Adrenal gland (tissue), 12 donors: ENCODE measurements around the gene CBX5. TPM values are rescaled to one million over a fixed set of nuclear protein-coding genes. Genes with fewer than 3 reads are reported as not detected.
A peak's percentile ranks its signal among the peaks of the same experiment; 100 is the strongest.

ENCODE experiments used
- DNase-seq, 7 donors: peaks; one replicate each; pipeline ENCODE4 v3.0.0-alpha.2; 2019 to 2020
- H3K27ac ChIP-seq, 5 donors: fragments of 200-600 bp; sonication (generic) in 4 of 5; 1 replicate in 3 of 5; 2 replicates in 2 of 5; pipeline versions ENCODE4 v1.5.1 to v1.8.0; 2016 to 2020; ENCODE audit warnings: mild to moderate bottlenecking in 1 of 5
- H3K27me3 ChIP-seq: fragments of 200-600 bp; 2 replicates; pipeline ENCODE4 v1.8.0; 2021
- H3K36me3 ChIP-seq, 2 donors: fragments of 200-600 bp; replicated peaks in 1 of 2; 1 replicate in 1 of 2; 2 replicates in 1 of 2; pipeline versions ENCODE4 v1.5.1 to v1.8.0; 2018 to 2022
- H3K4me1 ChIP-seq, 2 donors: fragments of 200-600 bp; replicated peaks in 1 of 2; 1 replicate in 1 of 2; 2 replicates in 1 of 2; pipeline versions ENCODE4 v1.5.1 to v1.8.0; 2018 to 2021
- H3K4me3 ChIP-seq, 4 donors: fragments of 200-600 bp; sonication (generic) in 3 of 4; one replicate each; pipeline ENCODE4 v1.5.1; 2016 to 2018
- H3K9me3 ChIP-seq, 3 donors: fragments of 200-600 bp; sonication (generic) in 1 of 3; replicated peaks in 1 of 3; 1 replicate in 2 of 3; 2 replicates in 1 of 3; pipeline versions ENCODE4 v1.5.1 to v1.8.0; 2016 to 2021
- POLR2A ChIP-seq, 2 donors: fragments of 450-650 bp; IDR thresholded peaks; one replicate each; pipeline ENCODE4 v1.6.1; 2017; ENCODE audit warnings: antibody characterized with exemption in 2 of 2, mild to moderate bottlenecking in 2 of 2, moderate library complexity in 1 of 2
- WGBS, 4 donors: extraction: QIAGEN DNeasy Blood & Tissue Kit in 2 of 4; methylation state at CpG; one replicate each; pipeline versions ENCODE4 v1.1.5 to v1.1.7; 2013 to 2017; 5-methylcytosine and 5-hydroxymethylcytosine counted together
- intact Hi-C, 2 donors: fragments of 100-400 bp; cut with DNase I; formaldehyde crosslinking; loops; one replicate each; pipeline versions ENCODE4 v1.14.1 to v1.15.0; 2022 to 2023
- polyA plus RNA-seq, 3 donors: library from polyadenylated mRNA; stranded (reverse); fragments of 200-250 nt in 2 of 3; fragments of 350-450 nt in 1 of 3; fragmentation: Illumina TruSeq in 1 of 3; extraction: RNeasy Lipid Tissue Mini Kit (QIAGEN cat#74804) in 1 of 3; gene quantifications; one replicate each; pipeline ENCODE4 v1.2.3, GENCODE V29; 2013 to 2014
- total RNA-seq, 9 donors: library from RNA; depleted of rRNA in 4 of 9; stranded (reverse); fragments of >200 nt in 4 of 9; fragments of 120-200 nt in 1 of 9; fragmentation: NEBNext Ultra II Directional in 1 of 9; extraction: Animal tissue kit (Norgen Biotek cat#: 25700) in 1 of 9; gene quantifications; one replicate each; pipeline versions ENCODE4 v1.1.0 to v1.2.4, GENCODE V29; 2013 to 2023
- TF ChIP-seq, protein P1 (sequence below), 6 experiments: fragments of 450-650 bp in 4 of 6; fragments of 200-600 bp in 2 of 6; sonication (generic) in 1 of 6; IDR thresholded peaks; 1 replicate in 5 of 6; 2 replicates in 1 of 6; pipeline versions ENCODE4 v1.5.1 to v1.8.0; 2016 to 2021; ENCODE audit warnings: antibody characterized with exemption in 6 of 6, mild to moderate bottlenecking in 2 of 6, moderate library complexity in 1 of 6
- donor health status: healthy with polysubstance abuse.
- donor health status: Bipolar disorder and iron deficiency.
- donor health status: DM: yes; HTN: yes; CAD: no.
- donor health status: DM: no; HTN: no; CAD: no.
- donor health status: DM: no; HTN: no; CAD: no.
- donor health status: DM: yes; HTN: yes; CAD: no.

CBX5 gene
- total and polyA plus RNA-seq, 12 donors, result 8.2 to 88.4 (median 54.6) TPM

DNA sequence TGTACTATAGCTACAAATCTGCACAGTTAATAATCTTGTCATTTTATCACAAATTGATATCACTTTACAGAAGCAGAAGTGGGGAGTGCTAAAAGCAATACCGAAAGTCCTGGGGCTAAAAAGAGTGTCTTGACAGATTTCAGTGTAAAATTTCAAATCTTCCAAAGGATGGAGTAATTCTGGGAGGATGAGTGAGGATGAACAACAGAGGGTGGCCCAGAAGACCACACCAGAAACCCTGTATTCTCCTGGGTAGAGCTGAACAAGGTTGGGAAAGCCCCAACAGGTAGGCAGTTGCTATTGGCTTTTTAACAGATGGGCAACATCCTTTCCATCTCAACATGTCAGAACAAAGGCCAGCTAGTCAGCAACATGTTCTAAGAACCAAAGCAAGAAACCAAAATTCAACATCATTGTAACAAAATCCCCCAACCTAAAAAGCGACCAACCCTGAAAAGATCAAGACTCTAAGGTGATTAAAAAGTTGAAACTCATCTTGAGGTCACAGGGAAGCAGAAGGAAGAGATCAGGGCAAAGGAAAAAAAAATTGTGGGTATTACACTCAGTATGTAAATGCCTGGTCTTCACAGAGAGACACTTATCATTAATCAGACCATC is 38.8 kb downstream of the CBX5 start:
- no peak for TF ChIP-seq POLR2A (IDR thresholded peaks at IDR 0.05)
- TF ChIP-seq, protein P1, sequence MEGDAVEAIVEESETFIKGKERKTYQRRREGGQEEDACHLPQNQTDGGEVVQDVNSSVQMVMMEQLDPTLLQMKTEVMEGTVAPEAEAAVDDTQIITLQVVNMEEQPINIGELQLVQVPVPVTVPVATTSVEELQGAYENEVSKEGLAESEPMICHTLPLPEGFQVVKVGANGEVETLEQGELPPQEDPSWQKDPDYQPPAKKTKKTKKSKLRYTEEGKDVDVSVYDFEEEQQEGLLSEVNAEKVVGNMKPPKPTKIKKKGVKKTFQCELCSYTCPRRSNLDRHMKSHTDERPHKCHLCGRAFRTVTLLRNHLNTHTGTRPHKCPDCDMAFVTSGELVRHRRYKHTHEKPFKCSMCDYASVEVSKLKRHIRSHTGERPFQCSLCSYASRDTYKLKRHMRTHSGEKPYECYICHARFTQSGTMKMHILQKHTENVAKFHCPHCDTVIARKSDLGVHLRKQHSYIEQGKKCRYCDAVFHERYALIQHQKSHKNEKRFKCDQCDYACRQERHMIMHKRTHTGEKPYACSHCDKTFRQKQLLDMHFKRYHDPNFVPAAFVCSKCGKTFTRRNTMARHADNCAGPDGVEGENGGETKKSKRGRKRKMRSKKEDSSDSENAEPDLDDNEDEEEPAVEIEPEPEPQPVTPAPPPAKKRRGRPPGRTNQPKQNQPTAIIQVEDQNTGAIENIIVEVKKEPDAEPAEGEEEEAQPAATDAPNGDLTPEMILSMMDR (IDR thresholded peaks at IDR 0.05), result no peak

DNA sequence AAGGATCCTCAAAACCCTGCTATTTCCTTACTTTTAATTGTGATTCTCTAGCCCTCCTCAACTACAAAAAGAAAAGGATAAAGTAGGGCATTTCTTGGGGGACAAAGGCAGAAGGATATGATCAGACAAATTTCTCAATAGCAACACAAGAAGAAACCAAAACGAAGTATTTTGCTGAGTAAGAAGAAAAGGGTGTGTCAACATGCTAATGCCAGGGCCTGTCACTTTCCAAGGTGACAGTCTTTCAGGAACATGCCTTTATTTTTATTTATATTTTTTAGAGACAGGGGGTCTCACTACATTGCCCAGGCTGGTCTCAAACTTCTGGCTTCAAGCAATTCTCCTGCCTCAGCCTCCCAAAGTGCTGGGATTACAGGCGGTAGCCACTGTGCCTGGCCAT is 39.8 kb downstream of the CBX5 start:
- H3K36me3 ChIP-seq, result peaks cover 0 to 47% of the 10 kb centered on the region in 2 donors
- intact Hi-C loops, result no loop called here

More for the DNA sequence above, 38.8 kb downstream of the CBX5 start:
- H3K4me1 ChIP-seq, result peaks cover 0 to 10% of the 10 kb centered on the region in 2 donors
- no peak for DNase-seq
- H3K27me3 ChIP-seq, result no peaks in the 10 kb centered on the region
- no peak overlapping the region for H3K27ac ChIP-seq
- no peaks in the 10 kb centered on the region for H3K9me3 ChIP-seq
- intact Hi-C loops, result no loop called here
- H3K4me3 ChIP-seq, result no peak overlapping the region
- H3K36me3 ChIP-seq, result peaks cover 0 to 56% of the 10 kb centered on the region in 2 donors
- WGBS, 4 donors, result 89 to 94% (median 91%) methylated on average over 2 of the region's 2 CpGs

DNA sequence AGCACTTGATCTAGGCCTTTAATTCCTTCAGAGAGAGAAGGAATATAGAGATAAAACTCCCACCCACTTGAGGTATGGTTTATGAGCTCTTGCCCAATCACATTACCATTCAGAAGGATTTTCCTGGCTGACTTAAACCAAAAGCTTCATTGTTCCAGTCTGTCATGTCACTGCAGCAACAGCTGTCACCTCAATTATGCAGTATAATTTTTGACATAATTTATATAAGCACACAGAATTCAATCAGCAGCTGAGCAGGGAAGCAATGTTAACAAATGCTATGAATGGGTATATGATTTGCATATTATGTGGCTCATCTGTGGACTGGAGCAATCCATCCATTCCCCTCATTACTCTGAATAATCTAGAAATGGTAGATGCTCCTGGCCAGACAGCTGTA is 40.3 kb downstream of the CBX5 start:
- intact Hi-C loops, result no loop called here
- TF ChIP-seq, protein P1 (IDR thresholded peaks at IDR 0.05), result no peak
- no peak for TF ChIP-seq POLR2A (IDR thresholded peaks at IDR 0.05)
- H3K27me3 ChIP-seq, result no peaks in the 10 kb centered on the region
- peaks cover 0 to 10% of the 10 kb centered on the region in 2 donors for H3K4me1 ChIP-seq
- DNase-seq, result no peak
- no peak overlapping the region for H3K4me3 ChIP-seq
- H3K36me3 ChIP-seq, result peaks cover 0 to 42% of the 10 kb centered on the region in 2 donors
- no peaks in the 10 kb centered on the region for H3K9me3 ChIP-seq
- H3K27ac ChIP-seq, result no peak overlapping the region

More for the DNA sequence above, 39.8 kb downstream of the CBX5 start:
- no peaks in the 10 kb centered on the region for H3K9me3 ChIP-seq
- WGBS, 4 donors, result 57 to 68% (median 63%) methylated on average over 2 of the region's 2 CpGs
- no peaks in the 10 kb centered on the region for H3K27me3 ChIP-seq
- DNase-seq, result no peak
- H3K4me3 ChIP-seq, result no peak overlapping the region
- H3K27ac ChIP-seq, result no peak overlapping the region
- peaks cover 0 to 10% of the 10 kb centered on the region in 2 donors for H3K4me1 ChIP-seq
- no peak for TF ChIP-seq POLR2A (IDR thresholded peaks at IDR 0.05)
- TF ChIP-seq, protein P1 (IDR thresholded peaks at IDR 0.05), result no peak

DNA sequence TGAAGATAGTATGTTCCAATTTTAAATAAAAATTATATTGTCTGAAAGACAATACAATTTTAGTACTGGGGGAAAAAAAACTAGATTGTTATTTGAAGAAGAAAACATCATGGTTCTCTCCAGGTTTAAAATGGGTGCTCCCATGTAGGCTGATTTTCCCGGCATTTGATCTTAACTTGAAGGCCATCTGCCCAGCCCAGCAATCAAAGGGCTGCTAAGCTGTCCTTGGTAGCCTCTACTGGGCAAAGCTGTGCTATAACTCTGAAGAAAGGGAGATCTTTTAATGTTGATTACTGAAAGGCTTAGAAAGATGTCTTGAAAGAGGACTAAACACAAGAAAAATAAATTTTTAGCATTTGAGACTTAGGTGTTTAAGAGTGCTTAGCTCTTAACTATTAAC is 41.4 kb downstream of the CBX5 start:
- intact Hi-C loops, result no loop called here
- Histone ChIP-seq H3K36me3 (peaks cover 0 to 31% of the 10 kb centered on the region in 2 donors), H3K9me3 (no peaks in the 10 kb centered on the region), H3K27ac (no peak overlapping the region), H3K4me3 (no peak overlapping the region), H3K27me3 (no peaks in the 10 kb centered on the region), H3K4me1 (peaks cover 0 to 10% of the 10 kb centered on the region in 2 donors)
- no peak for TF ChIP-seq POLR2A (IDR thresholded peaks at IDR 0.05)
- TF ChIP-seq, protein P1 (IDR thresholded peaks at IDR 0.05), result no peak
- peak in 2 of 7 donors; percentile 30 to 56 for DNase-seq
- 22 to 59% (median 56%) methylated on average over 1 of the region's 1 CpG for WGBS, 4 donors
